Frontal cortex (tissue), 4 donors: ENCODE measurements around the gene SDK2. TPM values are rescaled to one million over a fixed set of nuclear protein-coding genes. Genes with fewer than 3 reads are reported as not detected.
"Not testable (repeated sequence)": the region's sequence is repeated elsewhere in the genome, so short reads cannot be mapped to it uniquely, and the experiment has no call there.

Experiments
- DNase-seq, 2 donors: peaks; one replicate each; pipeline ENCODE4 v3.0.0; 2012; ENCODE audit warnings: low spot score in 2 of 2
- FAIRE-seq: peaks from 2 replicates; lab custom pipeline; 2012; peaks lifted over from hg19 to GRCh38; lab: Jason Lieb, UNC
- total RNA-seq: library from RNA; depleted of rRNA; stranded (reverse); fragments of >200 nt; gene quantifications from one replicate; pipeline ENCODE4 v1.2.3, GENCODE V29; 2014
- donor health status: control.
- donor health status: control.
- donor health status: control.

SDK2 gene
- total RNA-seq, 1 donor from 2014 or later = 6.9 TPM

GRCh38 chr17:73393381-73393780 is 250.9 kb downstream of the SDK2 start:
- DNase-seq = no peak
- FAIRE-seq = no peak

GRCh38 chr17:73391331-73392265 is 252.6 kb downstream of the SDK2 start:
- FAIRE-seq = no peak
- DNase-seq = no peak

GRCh38 chr17:73390851-73391250 is 253.4 kb downstream of the SDK2 start:
- FAIRE-seq = no peak
- DNase-seq = no peak

GRCh38 chr17:73390221-73390620 is 254.0 kb downstream of the SDK2 start:
- FAIRE-seq (no peak), DNase-seq (no peak)

- FAIRE-seq (no peak), DNase-seq (no peak)
These were observed 254.8 kb downstream of the SDK2 start for GRCh38 chr17:73389411-73389810.

- FAIRE-seq (no peak), DNase-seq (no peak)
These were observed 255.7 kb downstream of the SDK2 start for GRCh38 chr17:73388578-73388905.

- no peak for FAIRE-seq
These were observed 256.3 kb downstream of the SDK2 start for GRCh38 chr17:73387746-73388577.

GRCh38 chr17:73386561-73386960 is 257.7 kb downstream of the SDK2 start:
- DNase-seq (no peak), FAIRE-seq (no peak)

More at GRCh38 chr17:73387746-73388577, 256.3 kb downstream of the SDK2 start:
- DNase-seq = no peak

- FAIRE-seq = no peak
These were observed 259.3 kb downstream of the SDK2 start for GRCh38 chr17:73384926-73385325.

GRCh38 chr17:73380439-73381106 is 263.7 kb downstream of the SDK2 start:
- FAIRE-seq = no peak

More at GRCh38 chr17:73384926-73385325, 259.3 kb downstream of the SDK2 start:
- DNase-seq = no peak

GRCh38 chr17:73379826-73380225 is 264.4 kb downstream of the SDK2 start:
- DNase-seq = no peak
- no peak for FAIRE-seq

More at GRCh38 chr17:73380439-73381106, 263.7 kb downstream of the SDK2 start:
- DNase-seq = no peak

- DNase-seq (no peak), FAIRE-seq (no peak)
These were observed 265.2 kb downstream of the SDK2 start for GRCh38 chr17:73378974-73379470.

GRCh38 chr17:73376636-73377035 is 267.6 kb downstream of the SDK2 start:
- DNase-seq = no peak

GRCh38 chr17:73376152-73376551 is 268.1 kb downstream of the SDK2 start:
- no peak for DNase-seq
- FAIRE-seq = no peak

More at GRCh38 chr17:73376636-73377035, 267.6 kb downstream of the SDK2 start:
- no peak for FAIRE-seq

GRCh38 chr17:73371836-73372235 is 272.4 kb downstream of the SDK2 start:
- DNase-seq = no peak
- FAIRE-seq = no peak

GRCh38 chr17:73371285-73371684 is 273.0 kb downstream of the SDK2 start:
- no peak for FAIRE-seq

GRCh38 chr17:73369817-73370490 is 274.3 kb downstream of the SDK2 start:
- peak; percentile 83 to 89 for DNase-seq
- FAIRE-seq = not testable (repeated sequence)

More at GRCh38 chr17:73371285-73371684, 273.0 kb downstream of the SDK2 start:
- DNase-seq = no peak

GRCh38 chr17:73369111-73369521 is 275.1 kb downstream of the SDK2 start:
- DNase-seq (no peak), FAIRE-seq (no peak)

GRCh38 chr17:73368085-73368631 is 276.1 kb downstream of the SDK2 start:
- DNase-seq = no peak
- no peak for FAIRE-seq
